Measurements from ENCODE around the gene GNG14. TPM values are rescaled to one million over a fixed set of nuclear protein-coding genes. Genes with fewer than 3 reads are reported as not detected.

The GNG14 gene
- total and polyA plus RNA-seq, 2 experiments from 2014 or later = not detected

- H3K36me3 ChIP-seq (ENCODE audit: insufficient read depth) = peaks cover 26% of the 10 kb centered on the region
- H3F3A ChIP-seq (replicated peaks; ENCODE audit: low read depth) = peaks cover 47% of the 10 kb centered on the region
- H3K27ac ChIP-seq (ENCODE audit: low read depth) = no peak overlapping the region
- H3K36me3 Mint-ChIP-seq (ENCODE audit: low read depth) = peaks cover 44% of the 10 kb centered on the region
- H3K9me3 Mint-ChIP-seq = no peaks in the 10 kb centered on the region; the same call in 2 of the 3 replicates
- no peak overlapping the region for H3K4me2 ChIP-seq
- TF ChIP-seq REST (IDR thresholded peaks at IDR 0.05; ENCODE audit: unreplicated experiment) (no peak), STAT1 (IDR thresholded peaks at IDR 0.05; ENCODE audit: unreplicated experiment) (no peak), POLR2AphosphoS5 (IDR thresholded peaks at IDR 0.05; ENCODE audit: low read depth) (no peak), ZNF114 (CRISPR knock-in tag; IDR thresholded peaks at IDR 0.05) (no peak), NANOG (IDR thresholded peaks at IDR 0.05; ENCODE audit: borderline replicate concordance) (no peak), ZNF331 (CRISPR knock-in tag; IDR thresholded peaks at IDR 0.05; ENCODE audit: low read depth) (no peak), EZH2phosphoT487 (IDR thresholded peaks at IDR 0.05; ENCODE audit: unreplicated experiment) (no peak), JUNB (IDR thresholded peaks at IDR 0.05; ENCODE audit: unreplicated experiment) (no peak), EZH2 (IDR thresholded peaks at IDR 0.05; ENCODE audit: low read depth, unreplicated experiment) (no peak), ETS1 (IDR thresholded peaks at IDR 0.05) (no peak), CREB1 (CRISPR knock-in tag; IDR thresholded peaks at IDR 0.05; ENCODE audit: low read depth) (no peak), CTCF (conservative IDR thresholded peaks at IDR 0.05; ENCODE audit: low read depth in 2 of 2) (no peak), ZNF462 (CRISPR knock-in tag; IDR thresholded peaks at IDR 0.05) (no peak)
- peaks cover 7% of the 10 kb centered on the region for H3K4me1 Mint-ChIP-seq
- H3K27me3 ChIP-seq (ENCODE audit: insufficient read depth) = no peaks in the 10 kb centered on the region
- no peaks in the 10 kb centered on the region for H3K9me2 ChIP-seq (ENCODE audit: insufficient read depth)
- no peak overlapping the region for H2AFZ ChIP-seq
- DNase-seq (ENCODE audit: low spot score) (no peak), ATAC-seq (no peak)
- H3K4me3 ChIP-seq = no peak overlapping the region
- no peak overlapping the region for H3K27ac Mint-ChIP-seq
- peaks cover 4% of the 10 kb centered on the region; the same call in 1 of the 2 replicates for H3K79me2 ChIP-seq (replicated peaks; ENCODE audit: insufficient read depth)
- 0 out of 2 replicates have a peak, but pooled peaks cover 4% of the 10 kb centered on the region for H3K4me1 ChIP-seq (ENCODE audit: insufficient read depth)
- H3K4me3 Mint-ChIP-seq = peak overlapping the region; percentile 56
- peaks cover 14% of the 10 kb centered on the region for H4K20me1 ChIP-seq (replicated peaks; ENCODE audit: insufficient read depth)
- peaks cover 27% of the 10 kb centered on the region for H3K27me3 Mint-ChIP-seq (ENCODE audit: insufficient read depth, low read depth, poor library complexity)
These were observed 10.3 kb downstream of the GNG14 start for GRCh38 chr19:12698138-12698537.

All from GM23338 (cell line).